PC-9 (cell line): Measurements from ENCODE around the gene POLR2A. TPM values are rescaled to one million over a fixed set of nuclear protein-coding genes. Genes with fewer than 3 reads are reported as not detected.

ENCODE experiments used
- BruUV-seq: library from RNA; stranded (reverse); fragments of 400-500 nt; replicated peaks from 2 replicates; lab custom pipeline; 2021; lab: Mats Ljungman, UMichigan
- CTCF ChIA-PET: fragments of 300-600 bp; sonication (Branson Sonifier 250); formaldehyde crosslinking; loops from one replicate; lab custom pipeline; 2022; ENCODE audit warnings: antibody characterized with exemption; lab: Charles Lee
- POLR2A ChIA-PET: fragments of 300-600 bp; sonication (Branson Sonifier 250); formaldehyde crosslinking; loops from one replicate; lab custom pipeline; 2022; ENCODE audit warnings: antibody characterized with exemption; ENCODE audit not compliant: unreplicated experiment; lab: Charles Lee
- DNase-seq, 2 experiments: peaks; one replicate each; pipeline versions ENCODE4 v3.0.0 to v3.0.0-alpha.2; 2015 to 2022; ENCODE audit warnings: mixed read lengths in 1 of 2
- H2AFZ ChIP-seq: fragments of 200-600 bp; sonication (generic); 2 replicates; pipeline ENCODE4 v1.8.1; 2017; ENCODE audit warnings: antibody characterized with exemption
- H3F3A ChIP-seq: fragments of 200-600 bp; sonication (generic); 2 replicates; pipeline ENCODE4 v1.8.1; 2017; ENCODE audit warnings: antibody characterized with exemption, mild to moderate bottlenecking, low read depth; ENCODE audit not compliant: insufficient read depth
- H3K27ac ChIP-seq: fragments of 200-600 bp; sonication (generic); 2 replicates; pipeline ENCODE4 v1.6.1; 2016; ENCODE audit warnings: mixed run types
- H3K27me3 ChIP-seq: fragments of 200-600 bp; sonication (generic); 2 replicates; pipeline ENCODE4 v1.6.1; 2016; ENCODE audit warnings: low read depth, mixed run types; ENCODE audit not compliant: insufficient read depth
- H3K36me3 ChIP-seq: fragments of 200-600 bp; sonication (generic); 2 replicates; pipeline ENCODE4 v1.6.1; 2016; ENCODE audit warnings: low read depth, mixed run types
- H3K4me1 ChIP-seq: fragments of 200-600 bp; sonication (generic); replicated peaks from 2 replicates; pipeline ENCODE4 v1.6.1; 2016; ENCODE audit warnings: mixed run types; ENCODE audit not compliant: insufficient read depth
- H3K4me2 ChIP-seq: fragments of 200-600 bp; sonication (generic); 2 replicates; pipeline ENCODE4 v1.6.1; 2017; ENCODE audit warnings: mixed run types
- H3K4me3 ChIP-seq: fragments of 200-600 bp; sonication (generic); 2 replicates; pipeline ENCODE4 v1.6.1; 2016; ENCODE audit warnings: mixed run types
- H3K79me2 ChIP-seq: fragments of 200-600 bp; sonication (generic); 2 replicates; pipeline ENCODE4 v1.6.1; 2017; ENCODE audit warnings: low read depth, mixed run types
- H3K9me2 ChIP-seq: fragments of 200-600 bp; sonication (generic); 2 replicates; pipeline ENCODE4 v1.8.1; 2017; ENCODE audit warnings: mild to moderate bottlenecking; ENCODE audit not compliant: insufficient read depth
- H3K9me3 ChIP-seq: fragments of 200-600 bp; sonication (generic); 2 replicates; pipeline ENCODE4 v1.8.1; 2016; ENCODE audit warnings: low read depth; ENCODE audit not compliant: insufficient read depth
- H4K20me1 ChIP-seq: fragments of 200-600 bp; sonication (generic); 2 replicates; pipeline ENCODE4 v1.8.1; 2017; ENCODE audit not compliant: insufficient read depth
- EZH2 ChIP-seq: fragments of 200-600 bp; sonication (generic); IDR thresholded peaks from 2 replicates; pipeline ENCODE4 v1.8.0; 2017; ENCODE audit warnings: antibody characterized with exemption, low read depth
- intact Hi-C: fragments of 100-400 bp; cut with micrococcal nuclease; formaldehyde crosslinking; loops from one replicate; pipeline ENCODE4 v1.10.0; 2022; ENCODE audit not compliant: unreplicated experiment
- total RNA-seq: library from RNA; stranded (reverse); gene quantifications from 2 replicates; pipeline ENCODE4 v1.2.3, GENCODE V29; 2021
- TF ChIP-seq, protein P1 (sequence below): fragments of 200-600 bp; sonication (generic); conservative IDR thresholded peaks from 2 replicates; pipeline ENCODE4 v1.6.1; 2017; ENCODE audit warnings: mixed run types, antibody characterized with exemption, mild to moderate bottlenecking, moderate library complexity

Gene POLR2A
- total RNA-seq, 1 experiment from 2014 or later: 149 TPM

DNA sequence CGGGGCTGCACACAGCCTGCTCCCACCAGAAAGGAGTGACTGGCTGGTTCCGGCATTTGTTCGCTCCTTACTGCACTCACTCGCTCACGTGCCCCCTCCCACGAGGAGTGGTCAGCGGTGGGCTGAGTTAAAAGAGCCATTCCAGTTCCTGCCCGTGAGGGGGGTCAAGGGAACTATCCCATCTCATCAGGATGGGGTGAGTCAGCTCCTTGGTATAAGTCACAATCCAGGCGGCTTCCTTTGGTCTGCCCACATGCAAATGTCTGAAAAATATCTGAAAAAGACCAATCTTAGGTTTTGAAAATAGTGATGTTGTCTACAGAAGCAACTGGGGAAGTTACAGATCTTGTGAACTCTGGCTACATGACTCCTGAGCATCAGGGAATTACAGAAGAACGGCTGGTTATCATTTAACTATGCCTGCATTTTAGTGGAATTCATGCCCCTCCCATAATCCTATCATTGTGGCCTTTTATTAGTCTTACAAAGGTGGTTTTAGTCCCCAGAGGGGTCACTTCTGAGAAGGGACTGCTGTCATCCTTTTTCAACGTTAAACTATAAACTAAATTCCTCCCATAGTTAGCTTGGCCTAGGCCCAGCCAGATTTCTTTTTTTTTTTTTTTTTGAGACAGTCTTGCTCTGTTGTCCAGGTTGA lies 54.9 kb downstream of the POLR2A start:
- no peaks in the 10 kb centered on the region for H3K36me3 ChIP-seq
- H3K4me1 ChIP-seq: no peaks in the 10 kb centered on the region
- H3K27ac ChIP-seq: no peak overlapping the region
- H3K9me2 ChIP-seq: no peaks in the 10 kb centered on the region
- CTCF ChIA-PET: no interaction called here
- BruUV-seq: no TSS peak
- POLR2A ChIA-PET: no interaction called here
- no peaks in the 10 kb centered on the region; the same call in 1 of the 2 replicates for H3K9me3 ChIP-seq
- no peak for DNase-seq
- H2AFZ ChIP-seq: no peak overlapping the region
- H3K4me3 ChIP-seq: no peak overlapping the region
- no peak overlapping the region for H3K4me2 ChIP-seq
- no peaks in the 10 kb centered on the region for H4K20me1 ChIP-seq
- no peak for TF ChIP-seq EZH2
- TF ChIP-seq, protein P1, sequence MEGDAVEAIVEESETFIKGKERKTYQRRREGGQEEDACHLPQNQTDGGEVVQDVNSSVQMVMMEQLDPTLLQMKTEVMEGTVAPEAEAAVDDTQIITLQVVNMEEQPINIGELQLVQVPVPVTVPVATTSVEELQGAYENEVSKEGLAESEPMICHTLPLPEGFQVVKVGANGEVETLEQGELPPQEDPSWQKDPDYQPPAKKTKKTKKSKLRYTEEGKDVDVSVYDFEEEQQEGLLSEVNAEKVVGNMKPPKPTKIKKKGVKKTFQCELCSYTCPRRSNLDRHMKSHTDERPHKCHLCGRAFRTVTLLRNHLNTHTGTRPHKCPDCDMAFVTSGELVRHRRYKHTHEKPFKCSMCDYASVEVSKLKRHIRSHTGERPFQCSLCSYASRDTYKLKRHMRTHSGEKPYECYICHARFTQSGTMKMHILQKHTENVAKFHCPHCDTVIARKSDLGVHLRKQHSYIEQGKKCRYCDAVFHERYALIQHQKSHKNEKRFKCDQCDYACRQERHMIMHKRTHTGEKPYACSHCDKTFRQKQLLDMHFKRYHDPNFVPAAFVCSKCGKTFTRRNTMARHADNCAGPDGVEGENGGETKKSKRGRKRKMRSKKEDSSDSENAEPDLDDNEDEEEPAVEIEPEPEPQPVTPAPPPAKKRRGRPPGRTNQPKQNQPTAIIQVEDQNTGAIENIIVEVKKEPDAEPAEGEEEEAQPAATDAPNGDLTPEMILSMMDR: no peak
- H3F3A ChIP-seq: no peaks in the 10 kb centered on the region
- H3K27me3 ChIP-seq: no peaks in the 10 kb centered on the region
- no peaks in the 10 kb centered on the region for H3K79me2 ChIP-seq
- intact Hi-C loops: no loop called here

DNA sequence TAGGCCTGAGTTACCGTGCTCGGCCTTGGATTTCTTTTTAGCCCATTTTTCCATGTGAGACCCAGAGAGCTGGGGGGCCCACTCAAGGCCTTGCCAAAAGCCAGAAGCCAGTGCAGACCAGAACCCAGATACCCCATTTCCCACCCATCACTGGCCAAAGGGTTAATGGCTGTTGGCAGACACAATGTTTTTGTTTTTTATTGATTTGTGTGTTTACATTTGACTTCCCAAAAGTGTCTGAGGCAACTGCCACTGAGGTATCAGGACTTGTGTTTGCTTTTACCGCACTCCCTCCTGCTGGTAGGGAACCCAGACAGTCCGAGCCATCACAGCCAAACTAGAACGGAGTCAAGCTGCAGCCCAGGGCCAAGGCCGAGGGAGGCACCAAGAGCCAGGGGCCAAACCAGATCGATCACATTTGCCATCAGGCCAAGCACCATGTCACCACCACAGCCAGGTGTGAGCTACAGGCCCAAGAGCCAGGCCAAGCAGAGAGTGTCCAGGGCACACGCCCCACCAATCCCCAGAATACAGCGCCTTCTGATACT lies 57.0 kb downstream of the POLR2A start:
- CTCF ChIA-PET: no interaction called here

DNA sequence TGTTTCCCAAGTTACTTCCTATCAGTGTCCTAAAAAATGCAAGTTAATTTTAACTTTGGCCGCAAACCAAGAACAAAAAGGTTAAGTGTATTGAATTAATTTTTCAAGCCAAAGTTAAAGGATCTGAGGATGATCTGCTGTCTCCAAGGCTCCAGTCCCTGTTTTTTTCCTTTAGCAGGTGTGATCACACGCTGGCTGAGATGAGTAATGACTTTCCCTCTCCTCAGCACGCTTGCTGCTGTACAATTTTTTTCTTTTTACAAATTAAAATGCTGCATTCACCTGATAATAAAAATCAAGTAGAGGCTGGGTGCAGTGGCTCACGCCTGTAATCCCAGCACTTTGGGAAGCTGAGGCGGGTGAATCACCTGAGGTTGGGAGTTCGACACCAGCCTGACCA lies 60.7 kb downstream of the POLR2A start:
- Histone ChIP-seq H3K4me1 (no peaks in the 10 kb centered on the region), H3K9me2 (no peaks in the 10 kb centered on the region), H3K27me3 (no peaks in the 10 kb centered on the region), H3K4me2 (no peak overlapping the region), H3K36me3 (no peaks in the 10 kb centered on the region), H2AFZ (no peak overlapping the region), H4K20me1 (no peaks in the 10 kb centered on the region), H3K4me3 (no peak overlapping the region), H3K9me3 (no peaks in the 10 kb centered on the region), H3F3A (no peaks in the 10 kb centered on the region), H3K27ac (no peak overlapping the region), H3K79me2 (no peaks in the 10 kb centered on the region)
- BruUV-seq: no TSS peak
- no peak for DNase-seq
- intact Hi-C loops: no loop called here
- POLR2A ChIA-PET: no interaction called here
- CTCF ChIA-PET: interaction anchor here (0.7 kb wide), 1 partner anchor 60 kb away, joined by 9 read pairs; no protein-coding TSS in a partner anchor
- TF ChIP-seq EZH2: no peak
- TF ChIP-seq, protein P1: no peak

More for the DNA sequence above, 57.0 kb downstream of the POLR2A start:
- Histone ChIP-seq H3K36me3 (no peaks in the 10 kb centered on the region), H3K4me2 (no peak overlapping the region), H3K27ac (no peak overlapping the region), H3K9me2 (no peaks in the 10 kb centered on the region), H3K79me2 (no peaks in the 10 kb centered on the region), H3F3A (no peaks in the 10 kb centered on the region), H3K4me3 (no peak overlapping the region), H3K4me1 (no peaks in the 10 kb centered on the region), H3K9me3 (no peaks in the 10 kb centered on the region; the same call in 1 of the 2 replicates), H2AFZ (no peak overlapping the region), H3K27me3 (no peaks in the 10 kb centered on the region), H4K20me1 (no peaks in the 10 kb centered on the region)
- DNase-seq: no peak
- intact Hi-C loops: no loop called here
- TF ChIP-seq EZH2: no peak
- TF ChIP-seq, protein P1: no peak
- POLR2A ChIA-PET: interaction anchor here (0.6 kb wide), 1 partner anchor 87 kb away, joined by 9 read pairs; no protein-coding TSS in a partner anchor
- BruUV-seq: no TSS peak
